NCI-H2227 (cell line): ENCODE measurements around the gene NXPH1.
A peak's percentile ranks its signal among the peaks of the same experiment; 100 is the strongest.

Source experiments
- DNase-seq: peaks from one replicate; lab custom pipeline; 2025; ENCODE audit not compliant: unreplicated experiment; lab: John Stamatoyannopoulos, UW

NXPH1 gene

GRCh38 chr7:8433477-8434289 is at the start of gene NXPH1:
NXPH1 (plus strand) TSS chr7:8433609.
- peak; percentile 92 for DNase-seq

- DNase-seq: no peak
Observed at GRCh38 chr7:8384901-8385300, 48.5 kb upstream of the NXPH1 start.

- DNase-seq: no peak
Observed at GRCh38 chr7:8386926-8387550, 46.4 kb upstream of the NXPH1 start.

- DNase-seq: no peak
Observed at GRCh38 chr7:8387551-8388256, 45.7 kb upstream of the NXPH1 start.

- no peak for DNase-seq
Observed at GRCh38 chr7:8388257-8388625, 45.2 kb upstream of the NXPH1 start.

GRCh38 chr7:8389593-8390261 is 43.7 kb upstream of the NXPH1 start:
- peak; percentile 59 for DNase-seq

GRCh38 chr7:8390262-8390626 is 43.2 kb upstream of the NXPH1 start:
- DNase-seq: no peak

- DNase-seq: no peak
Observed at GRCh38 chr7:8391353-8392062, 41.9 kb upstream of the NXPH1 start.

- DNase-seq: no peak
Observed at GRCh38 chr7:8396294-8396693, 37.1 kb upstream of the NXPH1 start.

- no peak for DNase-seq
Observed at GRCh38 chr7:8408871-8409270, 24.5 kb upstream of the NXPH1 start.

GRCh38 chr7:8411103-8411502 is 22.3 kb upstream of the NXPH1 start:
- no peak for DNase-seq

- no peak for DNase-seq
Observed at GRCh38 chr7:8413600-8413999, 19.8 kb upstream of the NXPH1 start.

- peak; percentile 80 for DNase-seq
Observed at GRCh38 chr7:8418629-8419245, 14.7 kb upstream of the NXPH1 start.

- no peak for DNase-seq
Observed at GRCh38 chr7:8422177-8422576, 11.2 kb upstream of the NXPH1 start.

- DNase-seq: no peak
Observed at GRCh38 chr7:8423057-8423456, 10.4 kb upstream of the NXPH1 start.

GRCh38 chr7:8425223-8425622 is 8.2 kb upstream of the NXPH1 start:
- DNase-seq: no peak

- no peak for DNase-seq
Observed at GRCh38 chr7:8430643-8431042, 2.8 kb upstream of the NXPH1 start.

- DNase-seq: peak; percentile 78
Observed at GRCh38 chr7:8434290-8435002, 1.0 kb downstream of the NXPH1 start.

GRCh38 chr7:8435095-8435494 is 1.7 kb downstream of the NXPH1 start:
- no peak for DNase-seq
